ENCODE measurements around the gene RTCA.

- TF ChIP-seq EP300 (IDR thresholded peaks at IDR 0.05), result no peak
- TF ChIP-seq CTCF (IDR thresholded peaks at IDR 0.05), result no peak
- no peak for TF ChIP-seq POLR2AphosphoS5 (IDR thresholded peaks at IDR 0.05)
- TF ChIP-seq POLR2A (IDR thresholded peaks at IDR 0.05), result no peak
Measured at GRCh38 chr1:100290291-100290690, 24.3 kb downstream of the RTCA start.
